Measurements from ENCODE around the gene IGSF23.

DNA sequence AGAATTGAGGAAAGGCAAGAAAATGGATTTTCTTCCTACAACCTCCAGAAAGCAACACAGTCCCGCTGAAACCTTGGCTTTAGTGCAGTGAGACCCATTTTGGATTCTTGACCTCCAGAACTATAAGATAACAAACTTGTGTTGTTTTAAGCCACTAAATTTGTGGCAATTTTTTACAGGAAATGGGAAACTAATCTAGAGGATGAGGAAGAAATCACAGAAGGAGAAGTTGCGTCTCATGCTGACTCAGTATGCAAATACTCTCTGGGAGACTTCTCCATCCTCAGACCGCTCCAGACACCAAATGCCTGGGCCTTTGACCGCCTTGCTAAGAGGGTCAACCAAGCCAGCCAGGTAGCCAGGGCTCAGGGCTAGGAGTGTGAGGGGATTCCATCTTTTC, 72.5 kb downstream of the IGSF23 start:
- TF ChIP-seq, protein P1, sequence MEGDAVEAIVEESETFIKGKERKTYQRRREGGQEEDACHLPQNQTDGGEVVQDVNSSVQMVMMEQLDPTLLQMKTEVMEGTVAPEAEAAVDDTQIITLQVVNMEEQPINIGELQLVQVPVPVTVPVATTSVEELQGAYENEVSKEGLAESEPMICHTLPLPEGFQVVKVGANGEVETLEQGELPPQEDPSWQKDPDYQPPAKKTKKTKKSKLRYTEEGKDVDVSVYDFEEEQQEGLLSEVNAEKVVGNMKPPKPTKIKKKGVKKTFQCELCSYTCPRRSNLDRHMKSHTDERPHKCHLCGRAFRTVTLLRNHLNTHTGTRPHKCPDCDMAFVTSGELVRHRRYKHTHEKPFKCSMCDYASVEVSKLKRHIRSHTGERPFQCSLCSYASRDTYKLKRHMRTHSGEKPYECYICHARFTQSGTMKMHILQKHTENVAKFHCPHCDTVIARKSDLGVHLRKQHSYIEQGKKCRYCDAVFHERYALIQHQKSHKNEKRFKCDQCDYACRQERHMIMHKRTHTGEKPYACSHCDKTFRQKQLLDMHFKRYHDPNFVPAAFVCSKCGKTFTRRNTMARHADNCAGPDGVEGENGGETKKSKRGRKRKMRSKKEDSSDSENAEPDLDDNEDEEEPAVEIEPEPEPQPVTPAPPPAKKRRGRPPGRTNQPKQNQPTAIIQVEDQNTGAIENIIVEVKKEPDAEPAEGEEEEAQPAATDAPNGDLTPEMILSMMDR (conservative IDR thresholded peaks at IDR 0.05; ENCODE audit: low read depth, low read length) = no peak
- TF ChIP-seq POLR2A (IDR thresholded peaks at IDR 0.05; ENCODE audit: low read depth, low read length) (no peak), CHD1 (IDR thresholded peaks at IDR 0.05; ENCODE audit: low read depth, low read length) (no peak), RFX5 (IDR thresholded peaks at IDR 0.05; ENCODE audit: low read depth, low read length) (no peak)

All from IMR-90 (cell line).